Spleen (tissue), 7 donors: Measurements from ENCODE around the gene MBNL1.

Experiments
- CTCF ChIP-seq, 11 experiments: fragments of 200-600 bp in 7 of 11; fragments of 450-650 bp in 4 of 11; sonication (generic) in 4 of 11; IDR thresholded peaks in 8 of 11; conservative IDR thresholded peaks in 3 of 11; 1 replicate in 7 of 11; 2 replicates in 4 of 11; pipeline versions ENCODE4 v1.4.0 to v1.8.0; 2016 to 2021; ENCODE audit warnings: antibody characterized with exemption in 11 of 11, inconsistent platforms in 4 of 11, mild to moderate bottlenecking in 1 of 11
- POLR2A ChIP-seq, 3 donors: fragments of 450-650 bp; IDR thresholded peaks; one replicate each; pipeline ENCODE4 v1.5.1; 2017; ENCODE audit warnings: antibody characterized with exemption in 3 of 3, mild to moderate bottlenecking in 1 of 3
- POLR2AphosphoS5 ChIP-seq, 3 donors: sonication (generic); formaldehyde crosslinking; IDR thresholded peaks; one replicate each; pipeline ENCODE4 v1.5.1; 2017; ENCODE audit warnings: antibody characterized with exemption in 3 of 3
- donor health status: DM: no; HTN: no; CAD: no; lungs with moderate emphysema.
- donor health status: DM: no; HTN: no; CAD: no.
- donor health status: DM: no; HTN: no; CAD: no.

- TF ChIP-seq CTCF (IDR thresholded peaks at IDR 0.05 in 8 of 11, conservative IDR thresholded peaks at IDR 0.05 in 3 of 11), result no peak
- TF ChIP-seq POLR2AphosphoS5 (IDR thresholded peaks at IDR 0.05), result no peak
- TF ChIP-seq POLR2A (IDR thresholded peaks at IDR 0.05), result no peak
These were observed 192.7 kb downstream of the MBNL1 start for GRCh38 chr3:152461460-152461859.
